Colonic mucosa (tissue), 4 donors: ENCODE measurements around the gene BCOR. TPM values are rescaled to one million over a fixed set of nuclear protein-coding genes. Genes with fewer than 3 reads are reported as not detected.

Experiments used
- DNase-seq: peaks from one replicate; pipeline ENCODE4 v3.0.0-alpha.2; 2020
- H3K27ac ChIP-seq: fragments of 200-600 bp; one replicate; pipeline ENCODE4 v1.8.0; 2021
- H3K27me3 ChIP-seq: fragments of 200-600 bp; one replicate; pipeline ENCODE4 v1.8.0; 2021
- H3K36me3 ChIP-seq: fragments of 200-600 bp; one replicate; pipeline ENCODE4 v1.8.0; 2021
- H3K4me1 ChIP-seq: fragments of 200-600 bp; one replicate; pipeline ENCODE4 v1.8.0; 2021; ENCODE audit warnings: mild to moderate bottlenecking
- H3K4me3 ChIP-seq: fragments of 200-600 bp; one replicate; pipeline ENCODE4 v1.8.0; 2021
- H3K9ac ChIP-seq, 2 donors: one replicate each; pipeline ENCODE4 v1.7.0; 2013; ENCODE audit warnings: control low read depth in 2 of 2, low read depth in 2 of 2, low read length in 2 of 2
- H3K9me3 ChIP-seq: fragments of 200-600 bp; one replicate; pipeline ENCODE4 v1.8.0; 2021
- CTCF ChIP-seq: fragments of 200-600 bp; IDR thresholded peaks from one replicate; pipeline ENCODE4 v1.8.0; 2022; ENCODE audit warnings: antibody characterized with exemption, mild to moderate bottlenecking
- intact Hi-C: fragments of 100-400 bp; cut with DNase I; formaldehyde crosslinking; loops from one replicate; pipeline ENCODE4 v1.14.1; 2022
- total RNA-seq, 2 donors: library from RNA; stranded (reverse); fragmentation: NEBNext Ultra II Directional in 1 of 2; extraction: Animal tissue kit (Norgen Biotek cat#: 25700) in 1 of 2; gene quantifications; one replicate each; pipeline ENCODE4 v1.2.1, GENCODE V29; 2021
- donor health status: healthy.
- donor health status: DM: no; HTN: no; CAD: no.
- donor health status: DM: no; HTN: no; CAD: no.

BCOR gene
- total RNA-seq: 10 to 100 TPM; 18.3 to 21.3 TPM

- Histone ChIP-seq H3K27me3 (peaks cover 35% of the 10 kb centered on the region), H3K9ac (peak within 1 kb of the TSS; percentile 66 to 79), H3K4me1 (no peaks in the 10 kb centered on the region), H3K4me3 (peak within 1 kb of the TSS; percentile 63), H3K36me3 (no peaks in the 10 kb centered on the region), H3K27ac (peak within 1 kb of the TSS; percentile 91), H3K9me3 (no peaks in the 10 kb centered on the region)
- intact Hi-C loops: loop anchor here (10.0 kb wide), 1 partner anchor 83 kb away; no protein-coding TSS in a partner anchor
- DNase-seq: peak; percentile 81
- no peak for TF ChIP-seq CTCF
Measured at GRCh38 chrX:40097504-40098263, at the start of gene BCOR. TSS of gene BCOR (minus strand) at chrX:40097958. CDS start at chrX:40077929, 20,029 bp downstream.

- DNase-seq: no peak
- H3K4me1 ChIP-seq: peaks cover 2% of the 10 kb centered on the region
- H3K9ac ChIP-seq: no peak overlapping the region
- H3K4me3 ChIP-seq: no peak overlapping the region
- no peaks in the 10 kb centered on the region for H3K36me3 ChIP-seq
- no peak overlapping the region for H3K27ac ChIP-seq
- H3K27me3 ChIP-seq: peaks cover 53% of the 10 kb centered on the region
- intact Hi-C loops: loop anchor here (5.0 kb wide), 1 partner anchor 35 kb away; no protein-coding TSS in a partner anchor
- no peak for TF ChIP-seq CTCF
- no peaks in the 10 kb centered on the region for H3K9me3 ChIP-seq
Measured at GRCh38 chrX:40147126-40147952, 49.6 kb upstream of the BCOR start.

GRCh38 chrX:40146262-40147125, 48.7 kb upstream of the BCOR start:
- no peaks in the 10 kb centered on the region for H3K36me3 ChIP-seq
- H3K9me3 ChIP-seq: no peaks in the 10 kb centered on the region
- intact Hi-C loops: loop anchor here (5.0 kb wide), 1 partner anchor 34 kb away; no protein-coding TSS in a partner anchor
- no peak overlapping the region for H3K27ac ChIP-seq
- TF ChIP-seq CTCF: no peak
- H3K9ac ChIP-seq: peak overlapping the region; percentile 16 to 24
- DNase-seq: peak; percentile 22
- H3K4me3 ChIP-seq: peak overlapping the region; percentile 31
- H3K27me3 ChIP-seq: peaks cover 47% of the 10 kb centered on the region
- H3K4me1 ChIP-seq: no peaks in the 10 kb centered on the region

GRCh38 chrX:40145923-40146261, 48.1 kb upstream of the BCOR start:
- DNase-seq: no peak
- H3K36me3 ChIP-seq: no peaks in the 10 kb centered on the region
- intact Hi-C loops: loop anchor here (5.0 kb wide), 1 partner anchor 34 kb away; no protein-coding TSS in a partner anchor
- no peak overlapping the region for H3K27ac ChIP-seq
- H3K27me3 ChIP-seq: peaks cover 41% of the 10 kb centered on the region
- no peaks in the 10 kb centered on the region for H3K4me1 ChIP-seq
- H3K4me3 ChIP-seq: peak overlapping the region; percentile 31
- peak overlapping the region; percentile 16 to 33 for H3K9ac ChIP-seq
- H3K9me3 ChIP-seq: no peaks in the 10 kb centered on the region
- no peak for TF ChIP-seq CTCF
